Activated T-cell treated with anti-CD3 and anti-CD28 coated beads for 48 hours (primary cell): ENCODE data around the gene RECQL5.
A peak's percentile ranks its signal among the peaks of the same experiment; 100 is the strongest.
"Not testable (repeated sequence)": the region's sequence is repeated elsewhere in the genome, so short reads cannot be mapped to it uniquely, and the experiment has no call there.

ENCODE experiments used
- DNase-seq: peaks from one replicate; pipeline ENCODE4 v3.0.0-alpha.2; 2020; ENCODE audit warnings: low read depth

The RECQL5 gene

DNA sequence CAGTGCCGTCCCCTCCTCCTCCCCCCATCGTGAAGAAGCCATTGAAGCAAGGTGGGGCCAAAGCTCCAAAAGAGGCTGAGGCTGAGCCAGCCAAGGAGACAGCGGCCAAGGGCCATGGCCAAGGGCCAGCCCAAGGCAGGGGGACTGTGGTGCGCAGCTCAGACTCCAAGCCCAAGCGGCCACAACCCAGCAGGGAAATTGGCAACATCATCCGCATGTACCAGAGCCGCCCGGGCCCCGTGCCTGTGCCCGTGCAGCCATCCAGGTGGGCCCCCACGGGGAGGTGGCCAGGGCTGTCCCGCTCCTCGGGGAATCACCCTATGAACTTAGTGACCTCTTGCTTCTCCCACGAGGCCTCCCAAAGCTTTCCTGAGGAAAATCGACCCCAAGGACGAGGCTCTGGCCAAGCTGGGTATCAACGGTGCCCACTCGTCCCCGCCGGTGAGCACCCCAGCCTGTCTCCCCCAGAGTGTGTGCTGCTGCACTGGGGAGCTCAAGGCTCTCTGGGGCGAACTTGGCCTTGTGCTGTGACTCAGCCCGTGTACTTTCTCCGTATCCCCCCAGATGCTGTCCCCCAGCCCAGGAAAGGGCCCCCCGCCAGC is 50.3 kb downstream of the RECQL5 start:
- no peak for DNase-seq

DNA sequence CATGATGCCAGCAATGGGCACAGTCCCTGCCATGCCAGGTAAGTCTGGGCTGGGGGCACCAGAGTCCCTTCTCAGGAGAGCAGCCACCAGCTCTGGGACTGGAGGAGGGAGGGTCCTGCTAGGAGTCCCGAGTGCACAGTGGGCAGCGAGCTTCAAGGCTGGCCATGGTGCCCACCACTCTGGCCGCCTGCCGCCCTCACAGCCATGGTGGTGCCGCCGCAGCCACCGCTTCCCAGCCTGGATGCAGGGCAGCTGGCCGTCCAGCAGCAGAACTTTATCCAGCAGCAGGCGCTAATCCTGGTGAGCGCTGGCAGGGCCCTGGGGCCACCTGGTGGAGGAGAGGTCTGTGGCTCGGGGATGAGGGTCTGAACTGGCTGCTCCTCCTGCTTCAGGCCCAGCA is 51.7 kb downstream of the RECQL5 start:
- DNase-seq: no peak

DNA sequence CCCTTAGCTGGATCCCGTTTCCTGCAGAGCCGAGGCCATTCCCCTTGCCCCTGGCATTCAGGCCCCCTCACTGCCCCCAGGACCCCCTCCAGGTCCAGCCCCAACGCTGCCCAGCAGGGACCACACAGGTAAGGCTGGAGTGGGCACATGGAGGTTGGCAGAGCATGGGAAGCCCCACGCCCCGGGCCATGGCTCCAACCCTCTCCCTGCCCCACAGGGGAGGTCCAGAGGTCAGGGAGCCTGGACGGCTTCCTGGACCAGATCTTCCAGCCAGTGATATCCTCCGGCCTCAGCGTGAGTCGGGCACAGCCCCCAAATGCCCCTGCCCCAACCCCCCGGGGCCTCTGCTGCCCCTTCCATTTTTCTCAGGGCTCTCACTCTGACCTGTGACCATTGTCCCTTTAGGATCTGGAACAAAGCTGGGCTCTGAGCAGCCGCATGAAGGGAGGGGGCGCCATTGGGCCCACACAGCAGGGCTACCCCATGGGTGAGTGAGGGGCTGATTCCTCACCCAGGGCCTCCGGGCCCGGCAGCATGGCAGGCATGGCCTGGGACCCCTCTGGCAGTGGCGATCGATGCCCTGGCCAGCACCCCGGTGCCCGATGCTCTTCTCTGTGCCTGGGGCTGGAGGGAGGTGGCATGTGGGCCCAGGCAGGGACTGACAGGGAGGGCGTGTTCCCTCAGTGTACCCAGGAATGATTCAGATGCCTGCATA is 52.2 kb downstream of the RECQL5 start:
- DNase-seq: no peak

DNA sequence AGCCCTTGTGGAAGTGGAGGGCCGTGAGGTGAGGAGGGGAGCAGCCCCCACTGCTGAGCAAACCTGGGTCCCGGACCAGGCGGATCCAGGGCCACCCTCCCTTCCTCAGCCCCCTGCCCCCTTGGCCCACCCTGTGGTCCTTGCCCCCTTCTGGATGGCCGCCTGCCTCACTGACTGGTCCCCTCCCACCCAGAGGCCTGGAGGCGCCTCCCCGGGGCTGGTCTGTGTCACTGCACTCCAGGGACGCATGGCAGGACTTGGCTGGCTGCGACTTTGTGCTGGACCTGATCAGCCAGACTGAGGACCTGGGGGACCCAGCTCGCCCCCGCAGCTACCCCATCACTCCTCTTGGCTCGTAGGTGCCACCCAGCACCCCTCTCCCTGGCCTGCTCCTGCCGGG is 52.9 kb downstream of the RECQL5 start:
- no peak for DNase-seq

DNA sequence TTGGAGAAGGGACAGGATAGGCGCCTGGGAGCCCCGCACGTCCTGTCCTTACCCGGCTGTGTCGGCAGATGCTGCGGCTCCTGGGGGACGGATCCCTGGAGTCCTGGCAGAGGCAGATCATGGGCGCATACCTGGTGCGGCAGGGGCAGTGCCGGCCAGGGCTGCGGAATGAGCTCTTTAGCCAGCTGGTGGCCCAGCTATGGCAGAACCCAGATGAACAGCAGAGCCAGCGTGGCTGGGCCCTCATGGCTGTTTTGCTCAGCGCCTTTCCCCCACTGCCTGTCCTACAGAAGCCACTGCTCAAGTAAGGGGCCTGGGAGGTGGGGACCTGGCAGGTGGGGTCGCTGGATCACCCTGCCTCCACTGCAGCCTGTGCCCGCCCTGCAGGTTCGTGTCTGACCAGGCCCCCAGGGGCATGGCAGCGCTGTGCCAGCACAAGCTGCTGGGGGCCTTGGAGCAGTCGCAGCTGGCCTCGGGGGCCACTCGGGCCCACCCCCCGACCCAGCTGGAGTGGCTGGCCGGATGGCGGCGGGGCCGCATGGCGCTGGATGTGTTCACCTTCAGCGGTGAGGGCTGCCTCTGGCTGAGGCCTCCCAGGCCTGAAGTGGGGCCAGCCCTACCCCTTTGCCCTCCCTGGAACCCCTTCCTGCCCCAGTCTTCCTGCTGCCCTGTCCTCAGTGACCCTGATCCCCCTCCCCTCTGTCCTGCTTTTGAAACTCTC is 53.9 kb downstream of the RECQL5 start:
- DNase-seq: no peak

DNA sequence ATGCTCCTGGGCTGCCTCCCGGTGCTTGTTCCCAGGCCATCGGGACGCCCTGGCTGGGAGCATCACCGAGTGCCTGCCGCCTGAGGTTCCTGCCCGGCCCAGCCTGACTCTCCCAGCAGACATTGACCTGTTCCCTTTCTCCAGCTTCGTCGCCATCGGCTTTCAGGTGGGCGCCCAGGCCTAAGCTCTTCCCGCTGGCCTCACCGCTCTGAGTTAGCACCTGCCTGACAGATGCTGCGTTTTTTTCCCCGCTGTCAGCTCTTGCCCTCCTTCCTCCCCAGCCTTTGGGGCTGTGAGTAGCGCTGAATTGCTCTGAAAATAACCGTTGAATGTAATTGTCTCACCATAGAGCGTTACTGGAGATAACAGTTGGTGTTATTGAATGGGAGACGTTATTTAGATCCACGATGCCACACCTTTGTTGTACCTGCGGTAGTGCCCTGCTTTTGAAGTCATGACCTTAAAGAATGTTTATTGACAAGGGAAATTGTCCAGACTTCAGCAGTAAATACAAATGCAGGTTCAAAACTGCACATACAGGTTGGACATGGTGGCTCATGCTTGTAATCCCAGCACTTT is 55.0 kb downstream of the RECQL5 start:
- DNase-seq: no peak

DNA sequence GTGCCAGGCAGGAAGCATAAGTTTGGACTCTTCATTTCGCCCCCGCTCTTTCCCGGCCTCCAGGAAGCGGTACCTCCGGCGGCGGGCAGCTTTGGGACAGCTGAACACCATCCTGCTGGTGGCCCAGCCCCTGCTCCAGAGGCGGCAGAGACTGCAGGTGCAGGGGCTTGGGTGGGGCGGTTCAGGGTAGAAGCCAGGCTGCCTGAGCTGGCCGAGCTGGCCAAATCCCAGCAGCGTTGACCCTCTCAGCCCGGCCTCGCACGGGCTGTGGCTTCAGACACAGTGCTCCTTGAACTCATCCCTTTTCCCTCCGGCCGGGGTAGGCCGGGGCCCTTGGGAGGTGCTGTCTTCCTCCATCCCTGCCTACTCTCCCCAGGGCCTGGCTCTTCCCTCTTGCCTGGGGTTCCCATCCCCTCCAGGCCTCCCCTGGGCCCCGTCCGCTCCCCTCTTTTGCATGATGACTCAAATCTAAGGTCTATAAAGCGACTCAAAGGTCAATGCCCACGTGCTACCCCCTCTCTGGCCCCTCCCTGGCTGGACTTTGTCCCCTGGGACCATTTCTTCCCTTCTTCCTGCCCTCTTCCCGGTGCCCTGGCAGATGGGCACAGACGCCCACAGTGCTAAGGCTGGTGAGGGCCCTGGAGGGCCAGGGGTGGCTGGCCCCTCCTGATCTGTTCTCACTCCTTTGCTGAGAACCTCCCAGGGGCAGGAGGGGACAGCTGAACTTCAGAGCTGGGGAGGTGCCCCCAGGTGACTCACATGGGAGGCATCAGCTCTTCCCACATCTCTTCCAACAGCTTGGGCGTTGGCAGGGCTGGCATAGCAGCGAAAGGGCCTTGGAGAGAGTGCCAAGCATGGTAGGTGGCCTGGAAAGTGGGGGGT is 56.6 kb downstream of the RECQL5 start:
- DNase-seq: no peak

DNA sequence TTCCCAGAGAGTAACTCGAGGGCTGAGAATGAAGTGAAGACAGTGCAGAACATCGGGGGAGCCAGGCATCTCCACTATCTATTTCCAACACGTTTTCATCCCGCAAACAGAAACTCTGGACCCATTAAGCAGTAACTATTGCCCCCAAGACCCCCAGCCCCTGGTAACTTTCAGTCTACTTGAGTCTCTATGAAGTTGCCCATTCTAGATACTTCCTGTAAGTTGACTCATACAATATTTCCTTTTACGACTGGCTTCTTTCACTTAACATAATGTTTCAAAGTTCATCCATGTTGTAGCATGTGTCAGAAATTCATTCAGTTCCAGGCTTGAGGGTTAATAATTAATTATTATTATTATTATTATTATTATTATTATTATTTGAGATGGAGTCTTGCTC is 59.9 kb downstream of the RECQL5 start:
- no peak for DNase-seq

DNA sequence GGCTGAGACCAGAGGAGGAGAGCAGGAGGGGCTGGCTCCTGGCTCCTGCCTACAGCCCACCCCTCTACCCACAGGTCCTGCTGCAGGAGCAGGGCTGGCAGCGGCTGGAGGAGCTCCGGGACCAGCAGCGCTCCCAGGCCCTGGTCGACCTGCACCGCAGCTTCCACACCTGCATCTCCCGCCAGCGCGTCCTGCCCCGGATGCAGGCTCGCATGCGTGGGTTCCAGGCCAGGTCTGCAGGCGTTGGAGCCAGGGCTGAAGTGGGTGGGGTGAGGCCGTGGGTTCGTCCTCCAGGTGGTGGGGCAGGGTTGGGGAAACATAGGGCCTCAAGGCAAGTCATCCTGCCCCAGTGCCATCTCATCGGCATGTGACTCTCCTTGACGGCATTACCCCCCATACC is 61.2 kb downstream of the RECQL5 start:
- DNase-seq: no peak

DNA sequence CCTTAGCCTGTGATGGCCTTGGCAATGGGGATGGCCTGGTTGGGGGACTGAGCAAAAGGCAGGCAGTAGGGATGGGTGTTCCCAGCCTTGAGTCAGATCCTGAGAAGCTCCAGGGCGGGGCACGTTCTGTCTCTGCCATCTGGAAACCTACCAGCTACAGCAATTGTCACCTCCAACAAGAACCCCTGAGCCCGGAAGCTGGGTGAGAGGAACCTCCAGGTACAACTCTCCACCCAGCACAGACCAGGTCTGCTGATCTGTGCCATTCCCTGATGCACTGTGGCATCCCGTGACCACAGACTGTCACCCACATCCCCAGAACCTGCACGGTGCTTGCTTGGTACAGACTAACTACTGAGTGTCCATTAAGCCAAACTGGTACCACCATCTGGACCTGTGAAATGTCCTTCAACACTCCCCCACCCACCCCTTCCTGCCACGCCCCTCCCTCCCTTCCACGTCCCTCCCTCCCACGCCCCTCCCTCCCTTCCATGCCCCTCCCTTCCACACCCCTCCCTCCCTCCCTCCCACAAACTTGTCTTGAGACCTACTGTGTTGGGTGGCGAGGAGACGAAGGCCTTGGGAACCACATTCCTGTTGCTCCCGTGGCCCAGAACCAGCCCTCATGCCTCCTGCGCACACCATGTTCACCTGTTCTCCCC is 62.8 kb downstream of the RECQL5 start:
- DNase-seq: no peak

DNA sequence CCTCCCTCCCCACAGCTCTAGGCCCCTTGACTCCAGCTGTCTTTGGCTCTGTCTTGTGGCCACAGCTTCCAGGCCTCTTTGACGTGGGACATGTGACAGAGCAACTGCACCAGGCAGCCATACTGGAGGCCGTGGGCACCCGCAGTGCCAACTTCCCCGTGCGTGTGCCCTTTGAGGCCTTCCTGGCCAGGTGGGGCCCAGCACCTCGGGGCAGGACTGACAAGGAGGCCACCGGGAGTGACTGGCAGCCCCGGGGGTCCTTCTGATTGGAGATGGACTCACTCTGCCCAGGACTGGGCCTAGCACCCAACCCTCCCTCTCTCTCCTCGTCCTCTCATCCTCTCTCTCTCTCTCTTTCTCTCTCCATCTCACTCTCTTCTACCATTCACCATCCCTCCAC is 63.8 kb downstream of the RECQL5 start:
- DNase-seq: no peak

DNA sequence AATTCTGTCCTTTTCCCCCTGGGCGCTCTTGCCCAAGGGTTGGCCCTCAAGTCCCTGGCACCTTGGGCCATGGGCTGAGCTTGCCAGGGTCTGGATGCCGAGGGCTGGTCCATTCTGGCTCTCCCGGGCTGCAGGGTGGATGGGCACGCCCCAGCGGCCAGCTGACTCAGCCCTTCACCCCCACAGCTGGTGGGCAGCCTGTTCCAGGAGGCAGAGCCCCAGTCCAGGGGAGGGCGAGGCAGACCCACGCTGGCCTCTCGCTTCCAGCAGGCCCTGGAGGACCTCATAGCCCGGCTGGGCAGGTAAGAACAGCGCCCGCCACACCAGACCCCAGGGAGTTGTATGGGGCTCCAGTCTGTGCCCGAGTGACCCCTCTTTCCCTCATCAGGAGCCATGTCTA is 64.3 kb downstream of the RECQL5 start:
- no peak for DNase-seq

DNA sequence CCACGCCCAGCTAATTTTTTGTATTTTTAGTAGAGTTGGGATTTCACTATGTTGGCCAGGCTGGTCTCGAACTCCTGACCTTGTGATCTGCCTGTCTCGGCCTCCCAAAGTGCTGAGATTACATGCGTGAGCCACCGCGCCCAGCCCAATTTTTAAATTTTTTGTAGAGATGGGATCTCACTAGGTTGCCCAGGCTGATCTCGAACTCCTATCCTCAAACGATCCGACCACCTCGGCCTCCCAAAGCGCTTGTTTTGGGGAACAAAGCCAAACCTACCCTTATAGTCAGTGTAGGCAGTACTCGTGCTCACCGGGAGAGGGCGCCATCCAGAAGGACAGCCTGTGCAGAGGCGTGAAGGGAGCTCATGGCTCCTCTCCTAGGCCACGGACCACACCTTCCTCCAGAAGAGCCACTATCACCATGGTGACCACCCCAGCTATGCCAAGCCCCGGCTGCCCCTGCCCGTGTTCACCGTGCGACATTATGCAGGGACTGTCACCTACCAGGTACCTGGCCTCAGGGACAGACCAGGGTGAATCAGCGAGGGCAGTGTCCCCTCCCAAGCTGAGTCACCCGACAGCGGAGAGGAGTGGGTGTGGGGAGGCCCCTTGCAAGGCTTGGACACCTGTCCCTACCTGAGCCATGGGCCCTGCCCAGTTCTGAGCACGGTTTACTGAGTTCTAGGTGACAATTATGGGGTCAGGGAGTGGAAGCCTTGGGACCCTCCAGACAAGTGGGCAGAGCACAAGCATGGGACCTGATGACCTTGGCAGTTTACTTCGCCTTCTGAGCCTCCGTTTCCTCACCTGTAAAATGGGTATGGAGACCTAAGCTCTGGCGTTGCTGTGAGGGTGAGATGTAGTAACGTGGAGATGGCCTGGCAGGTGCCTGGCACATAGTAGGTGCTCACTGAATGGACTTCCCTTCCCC is 65.6 kb downstream of the RECQL5 start:
- peak; percentile 53 for DNase-seq

DNA sequence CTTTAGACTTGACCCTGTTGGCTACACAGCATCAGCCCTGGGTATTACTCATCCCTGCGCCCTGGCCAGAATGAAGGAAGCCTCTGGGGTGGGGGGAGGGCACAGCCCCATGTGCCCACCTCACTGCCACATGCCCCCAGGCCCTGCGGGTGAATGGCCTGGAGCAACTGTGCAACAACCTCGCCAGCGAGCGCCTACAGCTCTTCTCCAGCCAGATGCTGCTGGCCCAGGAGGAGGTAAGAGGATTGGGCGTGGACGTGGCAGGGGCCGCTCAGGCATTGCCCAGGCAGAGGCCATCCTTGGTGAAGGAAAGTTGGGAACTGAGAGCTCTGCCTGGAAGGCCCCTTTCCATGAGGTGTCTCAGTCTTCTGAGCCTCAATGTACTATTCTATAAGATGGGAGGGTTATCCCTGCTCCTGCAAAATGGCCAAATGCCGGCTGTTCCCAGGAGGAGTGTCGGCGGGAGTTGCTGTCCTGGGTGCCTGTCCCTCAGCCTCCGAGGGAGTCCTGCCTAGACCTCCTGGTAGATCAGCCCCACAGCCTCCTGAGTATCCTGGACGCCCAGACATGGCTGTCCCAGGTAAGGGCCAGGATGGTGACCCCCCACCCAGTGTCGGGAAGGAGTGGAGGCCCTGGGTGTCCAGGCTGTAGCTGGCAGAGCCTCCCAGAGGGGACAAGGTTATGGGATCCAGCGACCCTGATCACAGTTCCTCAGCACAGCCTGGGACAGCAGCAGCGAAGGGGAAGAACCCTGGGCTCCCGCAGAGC is 70.5 kb downstream of the RECQL5 start:
- no peak for DNase-seq

DNA sequence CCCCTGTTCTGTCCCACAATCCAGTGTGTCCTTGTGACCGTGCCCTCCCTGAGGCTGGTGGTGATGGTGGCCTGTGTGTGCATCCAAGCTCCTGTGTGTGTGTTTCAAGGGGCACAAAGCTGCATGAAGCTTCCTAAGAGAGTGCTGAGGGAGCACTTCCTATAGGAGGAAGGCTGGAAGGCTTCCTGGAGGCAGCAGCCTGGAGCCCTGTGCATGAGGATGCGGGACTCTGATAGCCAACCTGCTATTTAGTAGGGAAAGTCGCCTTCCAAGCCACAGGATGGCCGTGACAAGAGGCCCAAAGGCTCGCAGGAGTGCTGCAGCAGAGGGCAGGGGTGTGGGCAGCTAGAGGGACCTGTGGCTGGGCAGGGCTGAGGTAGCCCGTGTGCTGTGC is 71.0 kb downstream of the RECQL5 start:
- no peak for DNase-seq

DNA sequence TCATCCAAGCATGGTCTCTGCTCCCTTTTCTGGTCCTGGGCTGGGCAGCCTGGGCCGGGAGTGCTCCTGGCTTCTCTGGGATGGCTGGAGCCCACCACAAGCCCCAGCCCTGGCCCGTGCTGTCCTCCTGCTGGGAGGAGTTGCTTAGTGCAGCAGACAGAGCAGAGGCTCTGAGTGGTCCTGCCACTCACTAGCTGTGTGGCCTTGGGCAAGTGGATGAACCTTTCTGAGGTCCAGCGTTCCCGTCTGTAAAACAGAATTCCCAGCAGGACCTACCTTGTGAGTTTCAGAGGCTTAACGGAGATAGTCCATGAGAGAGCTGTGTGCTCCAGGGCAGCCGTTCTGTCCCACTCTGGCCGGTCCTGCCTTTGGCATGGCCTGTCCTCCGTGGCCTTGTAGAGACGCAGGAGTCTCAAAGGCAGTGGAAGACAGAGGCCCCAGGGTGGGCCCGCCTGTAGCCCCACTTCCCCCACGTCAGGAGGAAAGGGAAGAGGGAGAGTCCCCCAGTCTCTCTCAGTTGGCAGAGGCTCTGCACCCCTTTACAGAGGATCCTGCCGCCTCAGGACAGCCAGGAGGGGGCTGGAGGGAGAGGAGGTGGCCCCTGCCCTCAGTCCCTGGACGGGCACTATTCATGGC is 71.6 kb downstream of the RECQL5 start:
- DNase-seq: no peak

DNA sequence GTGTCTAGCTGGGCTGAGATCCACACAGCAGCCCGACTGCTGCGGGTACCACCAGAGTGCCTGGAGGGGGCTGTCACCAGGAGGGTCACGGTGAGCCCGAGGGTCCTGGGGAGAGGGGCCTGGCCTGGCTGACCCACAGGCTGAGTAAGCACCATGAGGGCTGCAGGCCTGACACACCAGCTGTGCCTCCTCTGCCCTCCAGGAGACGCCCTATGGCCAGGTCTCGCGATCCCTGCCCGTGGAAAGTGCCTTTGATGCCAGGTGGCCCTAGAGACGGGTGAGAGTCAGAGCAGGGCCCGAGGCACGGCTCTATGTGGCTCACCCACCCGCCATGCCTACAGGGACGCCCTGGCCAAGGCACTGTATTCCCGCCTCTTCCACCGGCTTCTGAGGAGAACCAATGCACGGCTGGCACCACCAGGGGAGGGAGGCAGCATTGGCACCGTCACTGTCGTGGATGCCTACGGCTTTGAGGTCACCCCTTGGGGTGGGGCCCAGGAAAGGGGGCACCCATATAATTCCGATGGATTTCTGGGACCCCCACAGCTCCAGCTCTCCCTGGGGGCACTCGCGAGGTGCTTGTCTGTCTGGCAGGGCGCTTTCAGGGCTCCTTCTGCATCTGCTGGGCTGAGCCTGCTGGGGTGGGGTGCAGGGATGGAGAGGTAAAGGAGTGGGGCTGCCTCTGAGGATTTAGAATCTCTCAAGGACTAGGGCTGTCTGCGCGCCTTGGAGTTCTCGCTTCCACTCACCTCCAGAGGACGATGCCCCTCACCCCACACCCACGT is 72.3 kb downstream of the RECQL5 start:
- no peak for DNase-seq

DNA sequence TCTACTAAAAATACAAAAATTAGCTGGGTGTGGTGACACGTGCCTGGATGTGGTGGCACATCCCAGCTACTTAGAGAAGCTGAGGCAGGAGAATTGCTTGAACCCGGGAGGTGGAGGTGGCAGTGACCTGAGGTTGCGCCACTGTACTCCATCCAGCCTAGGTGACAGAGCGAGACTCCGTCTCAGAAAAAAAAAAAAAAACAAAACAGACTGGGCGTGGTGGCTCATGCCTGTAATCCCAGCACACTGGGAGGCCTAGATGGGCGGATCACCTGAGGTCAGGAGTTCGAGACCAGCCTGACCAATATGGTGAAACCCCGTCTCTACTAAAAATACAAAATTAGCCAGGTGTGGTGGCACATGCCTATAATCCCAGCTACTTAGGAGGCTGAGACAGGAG is 73.5 kb downstream of the RECQL5 start:
- not testable (repeated sequence) for DNase-seq
